Measurements from ENCODE around the gene AFAP1L1.

Gene AFAP1L1

DNA sequence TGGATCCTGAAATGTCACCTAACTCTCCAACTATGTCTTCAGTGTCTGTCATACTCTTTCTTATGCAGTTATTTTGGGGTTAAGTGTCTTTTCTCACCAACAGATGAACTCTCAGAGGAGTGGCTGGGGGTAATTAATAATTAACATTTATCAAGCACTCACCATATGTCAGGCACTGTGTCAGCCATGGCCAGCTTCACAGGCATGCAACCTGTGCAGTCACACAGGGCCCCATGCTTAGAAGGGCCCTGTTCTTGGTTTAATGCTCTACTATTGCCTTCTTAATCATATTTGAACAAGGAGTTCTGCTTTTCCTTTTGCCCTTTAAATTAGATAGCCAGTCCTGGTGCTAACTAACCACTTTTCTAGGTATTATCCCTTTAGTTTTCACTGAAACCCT is 70.2 kb downstream of the AFAP1L1 start:
- TF ChIP-seq, protein P1, sequence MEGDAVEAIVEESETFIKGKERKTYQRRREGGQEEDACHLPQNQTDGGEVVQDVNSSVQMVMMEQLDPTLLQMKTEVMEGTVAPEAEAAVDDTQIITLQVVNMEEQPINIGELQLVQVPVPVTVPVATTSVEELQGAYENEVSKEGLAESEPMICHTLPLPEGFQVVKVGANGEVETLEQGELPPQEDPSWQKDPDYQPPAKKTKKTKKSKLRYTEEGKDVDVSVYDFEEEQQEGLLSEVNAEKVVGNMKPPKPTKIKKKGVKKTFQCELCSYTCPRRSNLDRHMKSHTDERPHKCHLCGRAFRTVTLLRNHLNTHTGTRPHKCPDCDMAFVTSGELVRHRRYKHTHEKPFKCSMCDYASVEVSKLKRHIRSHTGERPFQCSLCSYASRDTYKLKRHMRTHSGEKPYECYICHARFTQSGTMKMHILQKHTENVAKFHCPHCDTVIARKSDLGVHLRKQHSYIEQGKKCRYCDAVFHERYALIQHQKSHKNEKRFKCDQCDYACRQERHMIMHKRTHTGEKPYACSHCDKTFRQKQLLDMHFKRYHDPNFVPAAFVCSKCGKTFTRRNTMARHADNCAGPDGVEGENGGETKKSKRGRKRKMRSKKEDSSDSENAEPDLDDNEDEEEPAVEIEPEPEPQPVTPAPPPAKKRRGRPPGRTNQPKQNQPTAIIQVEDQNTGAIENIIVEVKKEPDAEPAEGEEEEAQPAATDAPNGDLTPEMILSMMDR (IDR thresholded peaks at IDR 0.05): no peak
- Histone ChIP-seq H3K9me3 (no peaks in the 10 kb centered on the region), H3K4me1 (peaks cover 0 to 16% (median 8%) of the 10 kb centered on the region in 4 donors), H3K27me3 (no peaks in the 10 kb centered on the region), H3K4me3 (no peak overlapping the region), H3K27ac (no peak overlapping the region), H3K36me3 (no peaks in the 10 kb centered on the region)
- intact Hi-C loops (cut with DNase I; ENCODE audit: low total_unique reads): no loop called here
- DNase-seq: no peak

DNA sequence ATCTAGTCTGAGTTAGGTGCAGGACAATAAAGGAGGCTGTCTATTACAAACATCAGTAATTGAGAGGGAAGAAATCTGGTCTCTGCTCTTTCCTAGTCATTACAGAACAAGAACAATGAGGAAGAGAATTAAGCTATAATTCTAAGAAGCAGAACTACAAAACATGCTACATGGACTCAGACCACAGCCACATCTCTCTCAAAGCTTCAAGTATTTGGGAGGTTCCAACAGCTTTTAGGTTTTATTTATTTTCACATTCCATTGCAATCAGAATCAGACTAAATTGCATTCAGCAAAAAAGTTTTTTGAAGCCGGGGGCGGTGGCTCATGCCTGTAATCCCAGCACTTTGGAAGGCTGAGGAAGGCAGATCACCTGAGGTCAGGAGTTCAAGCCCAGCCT is 72.5 kb downstream of the AFAP1L1 start:
- intact Hi-C loops (cut with DNase I; ENCODE audit: low total_unique reads): no loop called here
- Histone ChIP-seq H3K4me3 (no peak overlapping the region), H3K27me3 (no peaks in the 10 kb centered on the region), H3K9me3 (no peaks in the 10 kb centered on the region), H3K27ac (no peak overlapping the region), H3K4me1 (peaks cover 0 to 16% (median 8%) of the 10 kb centered on the region in 4 donors), H3K36me3 (peaks cover 8 to 17% (median 13%) of the 10 kb centered on the region in 3 donors)
- DNase-seq: no peak
- TF ChIP-seq, protein P1 (IDR thresholded peaks at IDR 0.05): no peak

DNA sequence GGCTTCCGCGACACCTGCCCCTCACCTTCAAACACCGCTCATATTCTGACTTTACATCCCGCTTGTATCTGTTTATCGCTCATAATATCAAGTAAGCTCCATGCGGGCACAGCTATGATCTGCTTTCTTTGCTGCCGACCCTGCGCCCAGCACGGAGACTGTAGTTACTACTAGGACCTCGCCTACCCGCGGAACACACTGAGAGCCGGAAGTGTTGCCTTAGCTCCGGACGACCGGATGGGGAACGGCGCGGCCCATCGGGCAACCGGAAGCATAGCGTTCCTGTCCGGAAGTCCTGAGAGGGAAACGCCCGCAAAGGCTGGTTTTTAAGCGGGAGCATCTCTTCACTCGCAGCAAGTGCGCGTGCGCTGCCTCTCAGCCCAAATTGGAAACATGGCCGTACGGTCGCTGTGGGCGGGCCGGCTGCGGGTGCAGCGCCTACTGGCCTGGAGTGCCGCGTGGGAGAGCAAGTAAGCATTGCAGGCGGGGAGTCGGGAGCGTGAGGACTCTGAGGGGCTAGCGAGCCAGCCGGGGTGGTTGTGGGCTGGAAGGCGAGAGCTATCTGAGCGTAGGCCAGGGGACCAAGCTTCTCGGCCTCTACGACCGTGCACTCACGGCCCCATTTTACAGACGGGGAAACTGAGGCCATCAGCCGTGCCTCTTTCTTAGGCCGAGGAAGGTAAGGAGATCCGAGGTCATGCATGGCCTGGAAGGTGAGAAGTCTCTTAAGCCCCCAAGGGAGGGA is 73.7 kb downstream of the AFAP1L1 start, which contains the start of gene GRPEL2:
TSS of gene GRPEL2 (plus strand) at position 353 of the 745 bp plus-strand sequence. CDS start at position 394, 41 bp downstream.
- Histone ChIP-seq H3K27me3 (no peaks in the 10 kb centered on the region), H3K9me3 (no peaks in the 10 kb centered on the region), H3K4me1 (peaks cover 0 to 16% (median 8%) of the 10 kb centered on the region in 4 donors), H3K27ac (peak within 1 kb of the TSS; percentile 74 to 85), H3K4me3 (peak within 1 kb of the TSS; percentile 61 to 80), H3K36me3 (peaks cover 20 to 29% (median 25%) of the 10 kb centered on the region in 3 donors)
- TF ChIP-seq, protein P1 (IDR thresholded peaks at IDR 0.05): no peak
- intact Hi-C loops (cut with DNase I; ENCODE audit: low total_unique reads): no loop called here
- peak; percentile 96 to 97 for DNase-seq

DNA sequence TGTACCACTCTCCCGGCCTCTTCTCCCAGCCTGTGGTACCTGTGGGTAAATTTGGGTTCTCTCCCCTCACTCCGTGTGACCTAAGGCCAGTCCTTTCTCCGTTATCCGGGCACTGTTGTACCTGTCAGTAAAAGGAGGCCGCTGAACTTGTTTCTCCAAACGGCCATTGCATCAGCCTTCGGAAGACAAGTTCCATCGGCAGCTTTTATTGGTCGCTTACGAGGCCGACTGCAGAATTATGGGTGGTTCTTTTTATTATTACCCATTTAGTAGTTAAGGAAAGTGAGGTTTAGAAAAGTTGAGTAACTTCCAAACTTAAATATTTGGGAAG is 74.2 kb downstream of the AFAP1L1 start:
- no peak for DNase-seq
- no peaks in the 10 kb centered on the region for H3K9me3 ChIP-seq
- H3K27me3 ChIP-seq: no peaks in the 10 kb centered on the region
- peak overlapping the region; percentile 74 to 85 for H3K27ac ChIP-seq
- H3K4me3 ChIP-seq: peak overlapping the region; percentile 61 to 80
- TF ChIP-seq, protein P1 (IDR thresholded peaks at IDR 0.05): no peak
- peaks cover 0 to 16% (median 8%) of the 10 kb centered on the region in 4 donors for H3K4me1 ChIP-seq
- intact Hi-C loops (cut with DNase I; ENCODE audit: low total_unique reads): no loop called here
- H3K36me3 ChIP-seq: peaks cover 25 to 34% (median 30%) of the 10 kb centered on the region in 3 donors

DNA sequence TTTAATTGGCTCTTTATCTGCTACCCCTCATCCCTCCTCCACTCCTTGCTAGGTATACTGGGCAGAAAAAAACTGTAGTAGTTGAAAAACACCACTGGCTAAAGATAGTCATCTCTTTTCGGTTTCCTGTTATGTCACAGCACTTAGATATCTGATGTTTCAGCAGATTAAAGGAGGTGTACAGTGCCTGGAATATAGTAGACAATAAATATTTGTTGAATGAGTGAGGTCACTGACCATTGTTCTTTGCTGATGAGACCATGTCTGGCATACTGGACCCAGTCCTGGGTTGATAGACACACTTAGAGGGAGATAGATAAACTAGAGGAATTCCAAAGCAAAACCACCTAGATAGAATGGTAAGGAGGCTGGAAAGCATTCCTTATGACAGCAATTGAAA is 76.9 kb downstream of the AFAP1L1 start:
- intact Hi-C loops (cut with DNase I; ENCODE audit: low total_unique reads): no loop called here
- no peak overlapping the region for H3K4me3 ChIP-seq
- no peaks in the 10 kb centered on the region for H3K9me3 ChIP-seq
- no peaks in the 10 kb centered on the region for H3K27me3 ChIP-seq
- H3K27ac ChIP-seq: no peak overlapping the region
- peaks cover 0 to 16% (median 8%) of the 10 kb centered on the region in 4 donors for H3K4me1 ChIP-seq
- TF ChIP-seq, protein P1 (IDR thresholded peaks at IDR 0.05): no peak
- peaks cover 35 to 60% (median 57%) of the 10 kb centered on the region in 3 donors for H3K36me3 ChIP-seq
- no peak for DNase-seq

Data from tibial artery (tissue), 4 donors.